Thyroid gland (tissue), 4 donors: ENCODE data around the gene NKX2-1. TPM values are rescaled to one million over a fixed set of nuclear protein-coding genes. Genes with fewer than 3 reads are reported as not detected.
"Not testable (repeated sequence)": the region's sequence is repeated elsewhere in the genome, so short reads cannot be mapped to it uniquely, and the experiment has no call there.

ENCODE experiments used
- DNase-seq, 2 donors: peaks; one replicate each; pipeline ENCODE4 v3.0.0-alpha.2; 2019
- H3K27ac ChIP-seq, 3 donors: fragments of 200-600 bp; sonication (generic); 1 replicate in 2 of 3; 2 replicates in 1 of 3; pipeline ENCODE4 v1.5.1; 2016 to 2019; ENCODE audit warnings: mild to moderate bottlenecking in 1 of 3, moderate library complexity in 1 of 3
- H3K27me3 ChIP-seq: fragments of 200-600 bp; sonication (generic); one replicate; pipeline ENCODE4 v1.5.1; 2019
- H3K36me3 ChIP-seq, 2 donors: fragments of 200-600 bp; sonication (generic); one replicate each; pipeline ENCODE4 v1.5.1; 2016 to 2019
- H3K4me1 ChIP-seq, 2 donors: fragments of 200-600 bp; sonication (generic); one replicate each; pipeline ENCODE4 v1.5.1; 2017 to 2019
- H3K4me3 ChIP-seq, 3 donors: fragments of 200-600 bp; sonication (generic); replicated peaks in 1 of 3; 1 replicate in 2 of 3; 2 replicates in 1 of 3; pipeline ENCODE4 v1.5.1; 2016; ENCODE audit warnings: mild to moderate bottlenecking in 1 of 3
- H3K9me3 ChIP-seq: fragments of 200-600 bp; sonication (generic); one replicate; pipeline ENCODE4 v1.5.1; 2017
- POLR2A ChIP-seq, 2 donors: fragments of 450-650 bp; IDR thresholded peaks; one replicate each; pipeline ENCODE4 v1.6.1; 2017; ENCODE audit warnings: antibody characterized with exemption in 2 of 2, mild to moderate bottlenecking in 2 of 2, moderate library complexity in 1 of 2
- WGBS, 2 donors: methylation state at CpG; one replicate each; pipeline ENCODE4 v1.1.5; 2017; 5-methylcytosine and 5-hydroxymethylcytosine counted together
- intact Hi-C: fragments of 100-400 bp; cut with DNase I; formaldehyde crosslinking; loops from one replicate; pipeline ENCODE4 v1.15.1; 2023
- total RNA-seq, 4 donors: library from RNA; depleted of rRNA; stranded (reverse); fragments of >200 nt; gene quantifications; one replicate each; pipeline ENCODE4 v1.2.3, GENCODE V29; 2016
- TF ChIP-seq, protein P1 (sequence below), 6 experiments: fragments of 200-600 bp in 3 of 6; fragments of 450-650 bp in 3 of 6; sonication (generic) in 3 of 6; IDR thresholded peaks; one replicate each; pipeline ENCODE4 v1.5.1; 2016 to 2019; ENCODE audit warnings: antibody characterized with exemption in 6 of 6, mild to moderate bottlenecking in 2 of 6, inconsistent platforms in 1 of 6, moderate library complexity in 1 of 6

NKX2-1 gene
- total RNA-seq, 4 donors from 2014 or later, result 209 to 375 (median 310) TPM

DNA sequence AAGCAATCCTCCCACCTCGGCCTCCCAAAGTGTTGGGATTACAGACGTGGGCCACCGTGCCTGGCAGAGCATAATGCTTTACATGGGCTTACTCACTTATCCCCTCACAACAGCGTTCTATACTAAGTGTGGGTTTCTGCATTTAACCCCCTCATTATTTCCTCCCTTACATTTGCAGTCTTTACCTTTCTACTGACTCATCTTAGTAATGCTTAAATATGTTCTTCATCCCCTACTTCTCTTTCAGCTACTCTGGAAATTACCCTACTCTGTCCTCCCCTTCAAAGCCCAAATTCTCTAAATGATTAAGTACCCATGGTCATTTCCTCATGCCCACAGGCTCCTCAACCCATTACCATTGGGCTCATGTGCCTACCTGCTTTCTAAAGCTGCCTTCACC lies 40.7 kb downstream of the NKX2-1 start:
- Histone ChIP-seq H3K36me3 (peaks cover 0 to 16% of the 10 kb centered on the region in 2 donors), H3K4me1 (peaks cover 0 to 4% of the 10 kb centered on the region in 2 donors), H3K27ac (no peak overlapping the region), H3K4me3 (no peak overlapping the region), H3K9me3 (no peaks in the 10 kb centered on the region), H3K27me3 (no peaks in the 10 kb centered on the region)
- TF ChIP-seq, protein P1, sequence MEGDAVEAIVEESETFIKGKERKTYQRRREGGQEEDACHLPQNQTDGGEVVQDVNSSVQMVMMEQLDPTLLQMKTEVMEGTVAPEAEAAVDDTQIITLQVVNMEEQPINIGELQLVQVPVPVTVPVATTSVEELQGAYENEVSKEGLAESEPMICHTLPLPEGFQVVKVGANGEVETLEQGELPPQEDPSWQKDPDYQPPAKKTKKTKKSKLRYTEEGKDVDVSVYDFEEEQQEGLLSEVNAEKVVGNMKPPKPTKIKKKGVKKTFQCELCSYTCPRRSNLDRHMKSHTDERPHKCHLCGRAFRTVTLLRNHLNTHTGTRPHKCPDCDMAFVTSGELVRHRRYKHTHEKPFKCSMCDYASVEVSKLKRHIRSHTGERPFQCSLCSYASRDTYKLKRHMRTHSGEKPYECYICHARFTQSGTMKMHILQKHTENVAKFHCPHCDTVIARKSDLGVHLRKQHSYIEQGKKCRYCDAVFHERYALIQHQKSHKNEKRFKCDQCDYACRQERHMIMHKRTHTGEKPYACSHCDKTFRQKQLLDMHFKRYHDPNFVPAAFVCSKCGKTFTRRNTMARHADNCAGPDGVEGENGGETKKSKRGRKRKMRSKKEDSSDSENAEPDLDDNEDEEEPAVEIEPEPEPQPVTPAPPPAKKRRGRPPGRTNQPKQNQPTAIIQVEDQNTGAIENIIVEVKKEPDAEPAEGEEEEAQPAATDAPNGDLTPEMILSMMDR (IDR thresholded peaks at IDR 0.05), result no peak
- TF ChIP-seq POLR2A (IDR thresholded peaks at IDR 0.05), result no peak
- no peak for DNase-seq
- 89 to 92% methylated on average over 4 of the region's 4 CpGs for WGBS, 2 donors
- intact Hi-C loops, result no loop called here

DNA sequence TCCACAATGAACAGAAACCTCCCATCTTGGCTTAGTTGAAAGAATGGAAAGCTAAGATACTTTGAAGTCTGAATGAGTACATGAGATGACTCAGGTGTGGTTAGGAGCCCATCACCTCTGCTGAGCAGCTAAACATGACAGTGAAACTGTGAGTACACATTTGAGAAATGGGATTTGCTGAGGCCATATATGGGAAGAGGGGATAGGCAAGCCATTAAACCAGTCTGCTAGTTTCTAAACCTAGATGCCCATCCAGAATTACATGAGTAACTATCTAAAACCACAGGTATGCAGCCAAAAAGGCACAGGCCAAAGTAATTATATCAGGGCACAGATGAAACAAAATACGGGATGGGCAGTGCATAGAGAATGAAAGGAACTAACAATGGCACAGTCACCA lies 41.2 kb downstream of the NKX2-1 start:
- Histone ChIP-seq H3K27me3 (no peaks in the 10 kb centered on the region), H3K4me3 (no peak overlapping the region), H3K36me3 (peaks cover 0 to 17% of the 10 kb centered on the region in 2 donors), H3K4me1 (peaks cover 0 to 4% of the 10 kb centered on the region in 2 donors), H3K27ac (no peak overlapping the region), H3K9me3 (no peaks in the 10 kb centered on the region)
- intact Hi-C loops, result no loop called here
- 0% methylated on average over 1 of the region's 1 CpG for WGBS, 2 donors
- TF ChIP-seq POLR2A (IDR thresholded peaks at IDR 0.05), result no peak
- TF ChIP-seq, protein P1 (IDR thresholded peaks at IDR 0.05), result no peak
- DNase-seq, result no peak

DNA sequence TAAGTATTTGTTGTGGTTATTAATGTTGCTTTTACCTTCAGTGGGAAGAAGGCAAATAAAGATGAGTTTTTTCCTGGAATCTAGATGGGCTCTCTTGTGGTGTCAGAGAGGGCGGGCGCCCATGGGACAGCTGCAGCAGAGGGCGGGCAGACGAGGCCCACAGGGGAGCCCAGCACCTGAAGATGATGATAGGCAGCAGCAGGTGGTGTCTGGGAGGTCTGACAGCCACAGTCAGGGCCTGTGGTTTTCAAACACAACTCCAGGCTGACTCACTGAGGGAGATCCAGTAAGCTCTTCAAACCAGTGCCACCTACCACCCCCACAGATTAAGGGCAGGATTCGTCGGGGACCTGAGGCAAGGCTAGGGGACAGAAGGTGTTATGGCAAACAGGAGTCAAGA lies 42.8 kb downstream of the NKX2-1 start:
- no peaks in the 10 kb centered on the region for H3K4me1 ChIP-seq
- no peak overlapping the region for H3K27ac ChIP-seq
- TF ChIP-seq, protein P1 (IDR thresholded peaks at IDR 0.05), result no peak
- no peak for TF ChIP-seq POLR2A (IDR thresholded peaks at IDR 0.05)
- H3K4me3 ChIP-seq, result no peak overlapping the region
- H3K36me3 ChIP-seq, result peaks cover 0 to 21% of the 10 kb centered on the region in 2 donors
- DNase-seq, result no peak
- WGBS, 2 donors, result 83 to 90% methylated on average over 6 of the region's 6 CpGs
- intact Hi-C loops, result no loop called here
- no peaks in the 10 kb centered on the region for H3K9me3 ChIP-seq
- no peaks in the 10 kb centered on the region for H3K27me3 ChIP-seq

DNA sequence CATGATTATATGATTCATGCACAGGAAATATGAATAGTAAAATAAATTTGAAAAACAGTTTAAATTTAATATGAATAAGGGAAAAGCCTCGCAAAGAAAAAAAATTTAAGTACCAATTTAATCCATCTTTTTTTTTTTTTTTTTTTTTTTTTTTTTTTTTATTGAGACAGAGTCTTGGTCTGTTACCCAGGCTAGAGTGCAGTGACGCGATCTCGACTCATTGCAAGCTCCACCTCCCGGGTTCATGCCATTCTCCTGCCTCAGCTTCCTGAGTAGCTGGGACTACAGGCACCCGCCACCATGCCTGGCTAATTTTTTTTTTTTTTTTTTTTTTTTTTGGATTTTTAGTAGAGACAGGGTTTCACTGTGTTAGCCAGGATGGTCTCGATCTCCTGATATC lies 44.0 kb downstream of the NKX2-1 start:
- H3K27ac ChIP-seq, H3K4me3 ChIP-seq, H3K27me3 ChIP-seq, H3K9me3 ChIP-seq, DNase-seq, H3K4me1 ChIP-seq, intact Hi-C loops: not testable (repeated sequence)
- peaks cover 0 to 21% of the 10 kb centered on the region in 2 donors for H3K36me3 ChIP-seq
- WGBS, 2 donors, result 91 to 95% methylated on average over 7 of the region's 7 CpGs

DNA sequence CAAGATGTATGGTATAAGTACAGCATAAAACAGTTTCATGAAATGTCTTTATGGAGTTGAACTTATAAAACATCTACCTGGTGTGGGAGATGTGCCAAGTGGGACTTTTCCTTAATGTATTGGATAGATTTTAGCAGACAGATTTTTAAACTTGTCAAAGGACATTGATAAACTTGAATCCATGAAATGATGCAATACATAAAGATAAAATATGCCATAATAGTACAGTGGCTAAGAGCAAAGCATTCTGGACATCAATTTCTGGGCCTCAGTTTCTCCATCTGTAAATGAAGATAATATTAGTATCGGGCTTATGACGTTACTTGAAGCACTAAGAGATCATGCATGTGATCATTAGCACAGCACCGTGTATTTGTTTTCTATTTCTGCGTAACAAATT lies 45.4 kb downstream of the NKX2-1 start:
- 72 to 73% methylated on average over 4 of the region's 4 CpGs for WGBS, 2 donors
- Histone ChIP-seq H3K36me3 (peaks cover 0 to 21% of the 10 kb centered on the region in 2 donors), H3K27ac (no peak overlapping the region), H3K4me1 (no peaks in the 10 kb centered on the region), H3K4me3 (no peak overlapping the region), H3K27me3 (no peaks in the 10 kb centered on the region), H3K9me3 (no peaks in the 10 kb centered on the region)
- intact Hi-C loops, result no loop called here
- TF ChIP-seq, protein P1 (IDR thresholded peaks at IDR 0.05), result no peak
- TF ChIP-seq POLR2A (IDR thresholded peaks at IDR 0.05), result no peak
- DNase-seq, result no peak

DNA sequence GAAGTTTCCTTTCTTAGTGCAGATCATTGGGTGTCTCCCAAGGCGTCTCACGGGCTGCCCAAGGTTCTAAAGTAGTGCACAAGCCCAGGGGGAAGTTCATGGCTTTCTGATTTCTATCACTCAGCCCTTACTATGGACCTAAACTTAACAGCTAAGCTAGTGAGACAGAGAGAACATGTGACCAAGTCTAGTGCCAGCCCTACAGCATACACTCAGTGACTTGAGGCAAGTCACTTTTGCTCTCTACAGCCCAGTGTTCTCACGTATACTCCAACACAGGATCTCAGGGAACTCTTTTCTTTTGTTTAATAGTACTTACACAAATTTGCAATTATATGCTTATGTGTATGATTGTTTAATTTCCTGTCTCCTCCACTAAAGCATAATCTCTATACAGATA lies 48.6 kb downstream of the NKX2-1 start:
- peak in 1 of 2 donors; percentile 12 for DNase-seq
- H3K36me3 ChIP-seq, result peaks cover 0 to 13% of the 10 kb centered on the region in 2 donors
- no peaks in the 10 kb centered on the region for H3K9me3 ChIP-seq
- no peak overlapping the region for H3K27ac ChIP-seq
- H3K4me1 ChIP-seq, result no peaks in the 10 kb centered on the region
- TF ChIP-seq, protein P1 (IDR thresholded peaks at IDR 0.05), result no peak
- no peak for TF ChIP-seq POLR2A (IDR thresholded peaks at IDR 0.05)
- no peaks in the 10 kb centered on the region for H3K27me3 ChIP-seq
- no peak overlapping the region for H3K4me3 ChIP-seq
- intact Hi-C loops, result no loop called here
- WGBS, 2 donors, result 81 to 87% methylated on average over 3 of the region's 3 CpGs
